GM19099 (cell line): ENCODE results near the gene QKI.

Experiments
- POLR2A ChIP-seq: IDR thresholded peaks from 3 replicates; pipeline ENCODE4 v1.6.1; 2011; ENCODE audit warnings: low read depth; ENCODE audit not compliant: insufficient read length; ENCODE audit errors: extremely low read depth

QKI gene

GRCh38 chr6:163444077-163444476 is 29.6 kb downstream of the QKI start:
- TF ChIP-seq POLR2A = no peak

DNA sequence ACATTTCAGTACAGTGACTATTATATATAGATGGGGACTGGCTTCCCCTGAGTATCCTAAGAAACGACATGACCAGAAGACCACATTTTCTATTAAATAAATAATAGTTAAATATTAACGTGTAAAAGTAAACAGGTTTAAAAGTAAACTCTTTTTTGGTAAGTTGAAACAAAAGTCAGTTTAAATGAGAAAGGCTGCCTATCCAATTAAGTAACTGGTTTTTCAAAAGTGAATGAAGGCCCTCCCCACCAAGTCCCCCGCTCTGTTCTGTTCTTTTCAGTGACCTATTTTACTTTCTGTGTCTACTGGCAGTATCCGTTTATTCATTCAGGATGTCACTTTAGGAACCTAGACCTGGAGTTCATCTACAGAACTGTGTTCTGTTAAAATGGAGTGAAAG is 32.0 kb downstream of the QKI start:
- TF ChIP-seq POLR2A = no peak

DNA sequence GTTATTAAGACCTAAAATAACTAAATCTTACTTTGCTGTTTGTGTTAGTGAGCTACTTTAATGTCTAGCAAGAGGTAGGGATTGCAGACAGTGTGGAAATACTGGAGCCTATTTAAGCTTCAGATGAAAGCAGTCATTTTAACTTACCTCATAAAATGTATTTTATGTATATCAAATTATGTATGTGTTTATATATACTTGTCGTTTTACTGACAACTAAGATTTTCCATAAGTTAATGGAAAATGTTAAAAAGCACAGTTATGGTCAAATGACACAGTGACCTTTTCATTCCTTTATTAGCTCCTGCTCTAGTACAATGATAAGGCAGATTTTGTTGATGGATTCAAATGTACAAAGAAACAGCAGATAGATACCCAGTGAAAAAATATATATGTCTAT is 34.6 kb downstream of the QKI start:
- TF ChIP-seq POLR2A = no peak

- no peak for TF ChIP-seq POLR2A
Observed at GRCh38 chr6:163454425-163454824, 39.9 kb downstream of the QKI start.

GRCh38 chr6:163455552-163455951 is 41.0 kb downstream of the QKI start:
- no peak for TF ChIP-seq POLR2A

DNA sequence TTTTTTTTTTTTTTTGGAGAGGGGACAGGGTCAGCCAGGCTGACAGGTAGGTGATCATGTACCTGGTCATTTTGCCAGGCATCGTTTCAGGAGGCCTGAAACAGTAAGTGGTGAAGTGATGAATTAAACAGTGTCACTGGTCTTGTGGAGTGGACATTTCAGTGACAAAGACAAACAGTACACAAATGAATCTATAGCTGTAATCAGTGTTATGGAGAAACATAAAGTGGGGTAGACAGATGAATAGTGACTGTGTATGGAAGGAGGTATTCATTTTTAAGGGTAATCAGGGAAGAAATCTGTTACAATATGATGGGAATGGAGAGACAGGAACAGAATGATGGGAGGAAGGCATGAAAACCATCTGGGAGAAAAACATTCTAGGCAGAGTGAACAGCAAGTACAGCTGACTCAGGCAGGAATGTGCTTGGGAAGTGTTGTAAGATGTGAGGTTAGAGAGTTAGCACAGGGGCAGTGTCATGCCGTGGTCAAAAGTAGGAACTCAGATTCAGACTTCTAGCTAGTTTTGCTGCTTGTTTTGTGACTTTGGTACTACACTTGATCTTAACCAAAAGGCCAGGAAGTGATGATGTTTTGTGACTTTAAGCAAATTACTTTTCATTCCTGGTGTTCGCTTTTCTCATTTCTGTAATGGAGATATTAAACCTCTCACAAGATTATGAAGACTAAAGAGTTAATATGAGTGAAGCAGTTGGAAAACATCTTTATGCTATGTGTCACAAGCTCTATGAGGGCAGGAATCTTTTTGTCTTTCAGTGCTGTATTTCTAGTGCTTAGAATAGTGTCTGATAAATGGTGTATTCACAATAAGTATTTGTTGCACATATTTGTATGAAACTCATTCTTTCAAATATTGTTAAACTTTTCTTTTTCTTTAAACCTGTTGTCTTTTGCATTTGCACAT is 43.4 kb downstream of the QKI start:
- TF ChIP-seq POLR2A = no peak

DNA sequence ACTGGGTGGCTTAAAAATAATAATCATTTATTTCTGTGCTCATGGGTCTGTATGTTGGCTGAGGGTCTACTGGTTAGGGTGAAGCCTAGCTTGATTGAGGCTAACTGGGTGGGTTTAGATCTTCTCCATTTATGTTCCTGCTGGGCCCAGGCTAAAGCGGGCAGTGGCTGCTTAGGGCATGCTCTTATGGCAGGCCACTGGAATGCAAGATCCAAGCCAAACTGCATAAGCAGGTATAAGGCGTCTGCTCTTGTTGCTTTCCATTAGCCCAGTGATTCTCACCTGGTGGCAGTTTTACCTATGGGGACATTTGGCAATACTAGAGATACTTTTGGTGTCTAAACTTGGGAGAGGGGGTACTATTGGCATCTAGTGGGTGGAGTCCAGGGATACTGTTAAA is 44.5 kb downstream of the QKI start:
- TF ChIP-seq POLR2A = no peak

DNA sequence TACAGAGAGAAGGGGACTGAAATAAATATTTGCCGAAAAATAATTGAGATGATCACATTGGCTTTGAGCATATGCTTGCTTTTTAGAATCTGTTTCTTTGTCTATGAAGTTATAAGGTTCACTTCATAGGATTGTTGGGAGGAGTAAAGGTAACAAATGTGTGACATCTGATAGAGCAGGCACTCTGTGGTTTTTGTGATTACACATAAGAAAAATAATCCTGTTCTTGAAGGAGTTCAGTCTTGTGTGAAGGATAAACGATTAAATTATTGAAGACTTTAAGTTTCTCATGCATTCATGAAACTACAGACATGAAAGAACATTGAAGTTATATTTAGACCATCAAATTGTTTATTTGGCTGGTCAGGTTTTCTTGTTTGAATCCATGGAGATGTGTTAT is 45.0 kb downstream of the QKI start:
- TF ChIP-seq POLR2A = no peak

GRCh38 chr6:163460307-163460782 is 45.8 kb downstream of the QKI start:
- no peak for TF ChIP-seq POLR2A

GRCh38 chr6:163461696-163462095 is 47.2 kb downstream of the QKI start:
- no peak for TF ChIP-seq POLR2A

DNA sequence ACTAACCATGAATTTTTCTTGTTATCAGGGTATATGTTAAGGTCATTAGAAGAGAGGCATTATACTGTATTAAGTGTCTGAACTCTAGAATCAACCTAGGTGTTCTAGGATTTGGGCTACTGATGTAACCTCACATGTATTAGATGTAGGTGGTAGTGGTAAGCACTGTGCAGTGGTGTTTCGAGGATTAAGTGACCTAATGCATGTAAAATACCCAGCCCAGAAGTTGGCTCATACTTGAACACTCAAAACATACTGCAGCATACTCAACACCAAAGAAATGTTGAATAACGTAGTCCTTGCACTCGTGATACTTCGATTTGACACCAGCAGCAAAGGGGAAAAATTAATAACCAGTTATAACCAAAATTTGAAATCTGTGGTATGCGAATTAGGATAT is 48.7 kb downstream of the QKI start:
- no peak for TF ChIP-seq POLR2A

- no peak for TF ChIP-seq POLR2A
Observed at GRCh38 chr6:163463795-163464194, 49.3 kb downstream of the QKI start.

DNA sequence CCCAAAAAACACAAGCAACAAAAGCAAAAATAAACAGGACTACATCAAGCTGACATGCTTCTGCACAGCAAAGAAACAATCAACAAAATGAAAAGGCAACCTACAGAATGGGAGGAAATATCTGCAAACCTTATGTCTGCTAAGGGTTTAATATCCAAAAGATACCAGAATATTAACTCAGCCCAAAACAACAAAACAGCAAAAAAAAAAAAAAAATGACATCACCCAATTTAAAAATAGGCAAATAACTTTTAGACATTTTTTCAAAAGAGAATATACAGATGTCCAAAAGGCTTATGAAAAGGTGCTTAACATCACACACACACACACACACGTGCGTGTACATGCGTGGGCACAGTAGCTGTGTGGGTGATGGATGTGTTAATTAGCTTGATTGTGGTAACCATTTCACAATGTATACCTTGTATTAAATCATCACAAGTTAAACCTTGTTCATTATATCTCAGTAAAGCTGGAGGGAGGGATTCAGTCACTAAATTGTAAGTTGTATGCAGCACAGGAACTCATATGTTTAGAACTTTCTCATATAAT is 52.4 kb downstream of the QKI start:
- TF ChIP-seq POLR2A = no peak

GRCh38 chr6:163468738-163469137 is 54.2 kb downstream of the QKI start:
- no peak for TF ChIP-seq POLR2A

DNA sequence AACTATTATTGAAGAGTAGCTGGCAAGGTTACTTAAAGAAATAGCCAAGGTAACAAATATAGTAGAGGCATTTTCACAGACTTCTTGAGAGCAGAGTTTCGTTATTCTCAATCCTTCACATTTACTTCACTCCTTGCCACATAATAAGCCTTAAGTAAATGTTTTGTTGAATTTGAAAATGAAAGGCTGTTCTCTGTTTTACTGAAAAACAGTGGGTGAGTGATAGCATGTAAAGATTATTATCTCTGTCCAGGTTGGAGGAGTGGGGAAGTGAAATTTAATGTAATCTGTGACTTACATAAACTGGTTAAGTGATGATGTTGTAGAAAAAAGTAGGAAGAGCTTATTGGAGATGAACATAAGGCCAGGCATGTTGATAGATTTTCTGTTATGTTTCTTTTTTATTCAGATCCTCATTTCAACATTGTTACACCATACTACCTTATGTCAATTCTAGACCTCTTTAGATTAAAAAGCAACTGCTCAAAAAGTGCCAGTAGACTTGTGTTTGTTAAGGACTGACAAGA is 55.0 kb downstream of the QKI start:
- TF ChIP-seq POLR2A = no peak

DNA sequence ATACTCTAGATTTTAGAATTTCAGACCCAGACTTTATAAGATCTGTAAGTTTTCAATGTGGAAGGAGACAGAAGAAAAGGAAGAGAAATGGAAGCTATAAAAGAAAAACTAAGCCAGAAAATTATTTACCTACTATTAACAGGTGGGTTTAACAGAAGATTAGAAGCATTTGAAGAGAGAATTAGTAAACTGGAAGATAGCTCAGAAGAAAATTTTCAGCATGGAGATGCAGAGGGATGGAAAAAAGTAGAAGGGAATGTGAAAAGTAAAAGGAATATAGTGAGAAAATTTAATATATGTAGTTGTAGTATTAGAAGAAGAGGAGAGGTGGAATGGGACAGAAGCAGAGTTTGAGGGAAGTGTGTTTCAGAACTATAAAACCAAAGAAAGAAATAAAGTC is 56.1 kb downstream of the QKI start:
- no peak for TF ChIP-seq POLR2A
